ENCODE results near the gene HHAT.
A peak's percentile ranks its signal among the peaks of the same experiment; 100 is the strongest.

The HHAT gene

DNA sequence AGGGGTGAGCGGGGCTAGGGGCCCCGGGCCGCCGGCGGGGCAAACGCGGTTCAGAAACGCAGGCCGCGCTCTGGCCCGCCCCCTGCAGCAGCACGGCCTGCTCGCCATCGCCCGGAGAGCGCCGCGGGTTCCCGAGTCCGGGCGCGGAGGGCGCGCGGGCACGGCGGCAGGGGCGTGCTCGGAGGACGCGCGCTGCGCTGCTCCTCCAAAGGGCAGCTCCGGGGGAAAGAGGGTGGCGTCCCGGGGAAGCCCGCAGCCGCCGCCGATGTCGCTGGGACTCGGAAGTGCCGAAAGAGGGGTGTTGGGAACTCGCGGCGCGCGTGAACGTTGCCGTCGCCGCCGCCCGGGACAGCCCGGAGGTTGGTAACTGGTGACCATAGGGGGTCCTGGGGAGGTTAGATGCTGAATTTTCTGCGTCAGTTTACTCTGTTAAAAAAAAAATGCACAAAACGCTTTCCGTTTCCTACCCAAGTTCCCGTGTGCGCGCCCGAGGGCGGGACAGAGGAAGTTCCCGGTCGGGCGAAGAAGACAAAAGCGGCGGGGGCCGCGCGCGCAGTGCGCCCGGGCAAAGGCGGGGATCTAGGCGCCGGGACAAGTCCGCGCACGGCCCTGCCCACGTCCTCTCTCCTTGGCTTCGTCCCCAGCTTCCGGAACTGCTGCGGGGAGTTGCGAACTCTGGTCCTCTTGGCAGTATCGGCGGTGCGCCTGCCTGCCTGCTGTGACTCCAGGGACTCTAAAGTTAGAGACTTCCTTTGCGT is at the start of gene HHAT:
Gene HHAT (plus strand): TSS at position 157 of the 758 bp plus-strand sequence. CDS start 20,074 bp downstream, outside the sequence.
- peak; percentile 94 to 95 for DNase-seq

DNA sequence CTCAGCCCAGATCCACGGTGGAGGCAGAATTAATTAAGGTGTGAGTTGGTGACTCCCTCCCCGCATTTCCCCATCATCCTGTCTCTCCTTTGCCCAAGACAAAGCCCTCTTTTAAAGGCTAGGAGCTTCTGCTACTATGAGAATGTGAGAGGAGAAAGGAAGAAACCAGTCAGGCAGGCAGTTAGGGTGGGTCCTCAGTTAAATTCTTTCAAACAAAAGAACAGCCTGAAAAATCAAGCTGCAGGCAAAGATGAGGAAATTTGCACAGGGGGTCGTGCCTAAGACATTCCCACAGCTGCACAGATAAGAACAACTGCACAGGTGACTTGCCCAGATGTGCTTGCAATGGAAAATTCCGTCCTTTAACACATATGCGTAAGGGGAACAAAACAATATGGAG is 48.5 kb upstream of the HHAT start:
- DNase-seq = no peak

DNA sequence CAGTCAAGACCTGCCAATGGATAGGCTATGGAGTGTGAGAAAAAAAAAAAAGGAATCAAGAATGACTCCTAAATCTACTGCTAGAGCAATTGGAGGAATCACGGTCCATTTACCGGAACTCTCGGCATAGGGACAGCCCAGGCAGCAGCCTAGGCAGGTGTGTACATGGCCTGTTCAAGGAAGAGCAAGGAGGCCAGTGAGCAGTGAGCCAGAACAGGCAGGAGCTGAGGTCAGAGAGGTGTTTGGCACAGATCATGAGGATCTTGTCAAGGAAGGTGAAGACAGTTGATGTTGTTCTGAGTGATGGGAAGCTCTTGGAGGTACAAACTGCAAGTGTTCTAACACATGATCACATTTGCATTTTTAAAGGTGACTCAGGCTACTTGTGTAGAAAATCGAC is 40.6 kb upstream of the HHAT start:
- DNase-seq = no peak

DNA sequence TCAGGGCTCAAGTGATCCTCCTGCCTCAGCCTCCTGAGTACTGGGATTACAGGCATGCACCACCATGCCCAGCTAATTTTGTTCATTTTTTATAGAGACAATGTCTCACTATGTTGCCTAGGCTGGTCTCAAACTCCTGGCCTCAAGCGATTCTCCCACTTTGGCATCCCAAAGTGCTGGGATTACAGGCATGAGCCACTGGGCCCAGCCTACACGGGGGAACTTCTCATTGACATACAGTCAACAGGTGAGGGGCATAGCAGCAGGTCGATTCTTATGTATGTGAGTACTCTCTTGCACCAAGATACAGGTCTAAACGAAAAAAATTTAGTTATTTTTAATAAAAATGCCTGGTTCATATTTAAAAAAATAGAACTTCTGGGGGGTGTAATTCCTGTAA is 39.5 kb upstream of the HHAT start:
- DNase-seq = no peak

DNA sequence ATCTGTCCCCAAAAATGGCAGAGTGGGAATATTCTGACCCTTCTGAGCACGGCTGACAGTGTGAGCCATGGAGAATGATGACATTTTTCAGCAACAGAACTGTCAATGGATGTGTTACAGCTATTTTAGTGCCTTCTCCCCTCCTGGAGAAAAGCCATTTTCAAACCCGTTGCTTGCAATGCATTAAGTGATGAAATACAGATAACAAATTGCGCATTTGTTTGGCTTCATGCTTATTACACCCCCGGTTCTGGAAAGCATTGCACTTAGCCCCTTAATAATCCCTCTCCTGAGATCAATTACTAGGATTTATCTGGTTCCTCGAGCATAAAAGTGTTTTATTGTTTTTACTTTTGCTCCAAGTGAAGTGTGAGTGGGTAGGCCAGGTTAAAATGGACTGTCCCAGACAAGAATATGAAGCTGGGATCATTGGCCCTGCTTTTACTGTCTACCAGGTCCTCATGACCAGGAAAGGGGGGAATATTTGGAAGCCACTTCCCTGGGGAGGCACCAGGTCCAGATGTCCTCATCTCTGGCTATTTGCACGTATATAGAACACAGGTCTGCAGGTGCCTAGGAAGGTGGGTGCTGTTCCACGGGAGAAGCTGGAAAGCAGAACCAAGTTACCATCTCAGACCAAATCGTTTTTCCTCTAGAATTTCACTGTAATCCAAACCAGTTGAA is 37.5 kb upstream of the HHAT start:
- DNase-seq = no peak

GRCh38 chr1:210291786-210292230 is 36.9 kb upstream of the HHAT start:
- DNase-seq = no peak

DNA sequence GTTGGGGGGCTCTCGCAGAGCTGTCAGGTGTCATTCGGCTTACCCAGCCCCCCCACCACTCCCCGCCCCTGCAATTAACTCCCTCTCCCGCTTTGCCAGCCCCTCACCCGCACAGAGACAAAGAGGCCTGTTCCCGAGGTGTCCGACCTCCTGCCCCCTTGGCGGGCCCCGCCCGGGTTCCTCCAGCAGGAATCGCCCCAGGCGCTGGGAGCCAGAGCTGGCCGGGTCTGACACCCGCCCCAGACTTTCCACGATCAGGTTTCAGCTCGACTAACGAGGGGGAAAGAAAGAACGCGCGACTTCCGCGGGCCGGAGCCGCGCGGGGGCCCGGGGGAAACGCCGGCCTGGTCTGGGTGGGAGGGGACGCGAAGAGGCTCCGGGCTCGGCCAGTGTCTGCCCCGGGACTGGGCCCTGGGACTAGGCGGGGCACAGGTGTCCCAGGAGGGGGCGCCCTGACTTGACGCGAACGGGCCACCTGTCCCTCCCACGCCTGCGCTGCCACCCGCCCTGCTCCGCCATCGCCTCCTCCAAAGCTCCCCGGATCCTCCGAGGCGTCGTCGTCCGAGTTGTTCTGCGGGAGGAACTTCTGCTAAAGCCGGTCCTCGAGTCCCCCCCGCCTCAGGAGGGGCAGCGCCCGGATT is 36.4 kb upstream of the HHAT start:
- no peak for DNase-seq

GRCh38 chr1:210293171-210293607 is 35.5 kb upstream of the HHAT start:
- DNase-seq = no peak

- no peak for DNase-seq
Observed at GRCh38 chr1:210294999-210295745, 33.5 kb upstream of the HHAT start.

- no peak for DNase-seq
Observed at GRCh38 chr1:210296682-210297081, 32.0 kb upstream of the HHAT start.

DNA sequence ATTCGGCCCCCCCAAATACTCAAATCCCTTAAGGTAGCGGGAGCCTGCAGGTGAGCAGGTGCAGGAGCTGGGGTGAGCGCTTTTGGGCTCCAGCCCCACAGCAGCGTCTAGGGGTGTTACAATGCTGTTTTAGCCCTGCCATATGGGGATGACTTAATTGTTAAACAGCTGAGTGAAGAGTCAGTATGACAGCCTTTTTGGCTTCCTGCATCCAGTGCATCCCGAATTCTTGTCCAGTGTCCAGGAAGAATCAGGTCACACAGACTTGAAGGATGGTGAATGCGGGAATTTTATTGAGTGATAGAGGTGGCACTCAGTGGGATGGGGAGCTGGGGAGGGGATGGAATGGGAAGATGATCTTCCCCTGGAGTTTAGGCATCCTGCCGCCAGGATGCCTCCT is 30.4 kb upstream of the HHAT start:
- no peak for DNase-seq

- no peak for DNase-seq
Observed at GRCh38 chr1:210298936-210299335, 29.8 kb upstream of the HHAT start.

DNA sequence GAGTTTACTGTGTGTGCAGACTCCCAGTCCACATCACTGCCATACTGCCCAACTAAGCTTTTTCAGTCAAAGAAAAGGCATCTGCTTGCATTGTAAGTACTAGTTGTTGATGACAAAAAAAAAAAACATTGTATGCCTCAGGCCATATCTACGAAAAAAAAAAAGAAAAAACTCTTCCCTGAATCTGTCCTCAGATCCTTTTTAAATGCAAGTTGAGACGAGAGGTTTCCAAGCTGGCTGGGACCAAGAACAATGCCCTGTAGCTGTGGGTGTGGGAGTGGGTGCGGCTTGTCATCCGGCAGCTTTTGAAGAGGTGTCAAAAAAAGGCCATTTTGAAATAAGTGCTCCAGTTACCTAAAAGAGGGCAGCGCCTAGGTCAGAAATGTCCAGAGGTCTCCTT is 29.2 kb upstream of the HHAT start:
- DNase-seq = no peak

GRCh38 chr1:210300923-210301614 is 27.6 kb upstream of the HHAT start:
- DNase-seq = no peak

- DNase-seq = no peak
Observed at GRCh38 chr1:210301615-210302000, 27.1 kb upstream of the HHAT start.

GRCh38 chr1:210302501-210302900 is 26.2 kb upstream of the HHAT start:
- DNase-seq = no peak

DNA sequence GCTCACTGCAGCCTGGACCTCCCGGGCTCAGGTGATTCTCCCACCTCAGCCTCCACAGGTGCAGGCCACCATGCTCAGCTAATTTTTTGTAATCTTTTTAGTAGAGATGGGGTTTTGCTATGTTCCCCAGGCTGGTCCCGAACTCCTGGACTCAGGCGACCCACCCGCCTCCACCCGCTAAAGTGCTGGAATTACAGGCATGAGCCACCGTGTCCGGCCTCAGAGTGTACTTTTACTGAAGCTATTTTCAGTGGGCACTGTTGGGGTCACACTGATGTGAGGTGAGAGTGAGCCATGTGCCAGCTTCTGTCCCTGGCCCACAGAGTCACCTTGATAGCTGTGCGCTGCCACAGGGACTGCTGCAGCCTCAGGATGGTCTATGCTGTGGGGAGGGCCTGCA is 25.3 kb upstream of the HHAT start:
- no peak for DNase-seq

- no peak for DNase-seq
Observed at GRCh38 chr1:210310562-210311153, 18.0 kb upstream of the HHAT start.

GRCh38 chr1:210311726-210312493 is 16.8 kb upstream of the HHAT start:
- DNase-seq = no peak

- DNase-seq = no peak
Observed at GRCh38 chr1:210313046-210313595, 15.6 kb upstream of the HHAT start.

- no peak for DNase-seq
Observed at GRCh38 chr1:210313921-210314320, 14.8 kb upstream of the HHAT start.

Data from inflammatory macrophage treated with lipopolysaccharide for 1 hour (primary cell).